DND-41 (cell line): ENCODE data around the gene TOGARAM1.

ENCODE experiments used
- ATAC-seq: fragments of 200-7000 bp; cut with Tn5 transposase; 3 replicates; pipeline ENCODE4 v1.9.1; 2021; ENCODE audit warnings: low read depth; ENCODE audit not compliant: insufficient read depth
- DNase-seq: peaks from one replicate; pipeline ENCODE4 v3.0.0-alpha.2; 2020
- H2AFZ ChIP-seq: 2 replicates; pipeline ENCODE4 v1.6.0; 2012; ENCODE audit warnings: low read depth, low read length
- H3K27ac ChIP-seq: 2 replicates; pipeline ENCODE4 v1.5.1; 2012; ENCODE audit warnings: low read length, inconsistent platforms
- H3K27me3 ChIP-seq: fragments of 200-600 bp; sonication (generic); 2 replicates; pipeline ENCODE4 v1.6.0; 2012; ENCODE audit warnings: low read length, mild to moderate bottlenecking, inconsistent platforms; ENCODE audit not compliant: insufficient read depth, poor library complexity
- H3K36me3 ChIP-seq: 2 replicates; pipeline ENCODE4 v1.5.1; 2012; ENCODE audit warnings: low read length, inconsistent platforms; ENCODE audit not compliant: insufficient read depth
- H3K4me1 ChIP-seq: 2 replicates; pipeline ENCODE4 v1.5.1; 2012; ENCODE audit warnings: mild to moderate bottlenecking, low read length; ENCODE audit not compliant: insufficient read depth
- H3K4me2 ChIP-seq: 2 replicates; pipeline ENCODE4 v1.6.0; 2012; ENCODE audit warnings: mild to moderate bottlenecking, moderate library complexity, low read length, inconsistent platforms; ENCODE audit not compliant: insufficient read depth
- H3K4me3 ChIP-seq, 2 experiments: fragments of 200-600 bp in 1 of 2; shearing (Covaris generic) in 1 of 2; 2 replicates each; pipeline ENCODE4 v1.5.1; 2012 to 2016; ENCODE audit warnings: inconsistent platforms in 2 of 2, low read length in 2 of 2, mild to moderate bottlenecking in 2 of 2, low read depth in 1 of 2, moderate library complexity in 1 of 2
- H3K79me2 ChIP-seq: 2 replicates; pipeline ENCODE4 v1.6.0; 2012; ENCODE audit warnings: low read length, inconsistent platforms; ENCODE audit not compliant: insufficient read depth
- H3K9ac ChIP-seq: 2 replicates; pipeline ENCODE4 v1.6.0; 2012; ENCODE audit warnings: low read depth, mild to moderate bottlenecking, inconsistent platforms, low read length, moderate library complexity
- H3K9me3 ChIP-seq: 2 replicates; pipeline ENCODE4 v1.5.1; 2012; ENCODE audit warnings: low read length, moderate library complexity, mild to moderate bottlenecking, inconsistent platforms; ENCODE audit not compliant: insufficient read depth, severe bottlenecking
- H4K20me1 ChIP-seq: 2 replicates; pipeline ENCODE4 v1.6.0; 2012; ENCODE audit warnings: low read length; ENCODE audit not compliant: insufficient read depth
- CTCF ChIP-seq: IDR thresholded peaks from 2 replicates; pipeline ENCODE4 v1.5.1; 2012; ENCODE audit warnings: borderline replicate concordance, low read length, moderate library complexity, mild to moderate bottlenecking; ENCODE audit not compliant: poor library complexity, severe bottlenecking; ENCODE audit errors: extremely low read depth
- EZH2 ChIP-seq: IDR thresholded peaks from 3 replicates; pipeline ENCODE4 v1.6.1; 2012; ENCODE audit warnings: borderline replicate concordance, low read depth, mild to moderate bottlenecking, moderate library complexity, low read length, inconsistent platforms; ENCODE audit not compliant: severe bottlenecking

The TOGARAM1 gene

GRCh38 chr14:44966601-44967336 is 4.8 kb downstream of the TOGARAM1 start:
- H3K27me3 ChIP-seq, result no peaks in the 10 kb centered on the region
- peaks cover 21% of the 10 kb centered on the region for H4K20me1 ChIP-seq
- TF ChIP-seq CTCF (no peak), EZH2 (no peak)
- no peak overlapping the region for H2AFZ ChIP-seq
- H3K9ac ChIP-seq, result peak overlapping the region; percentile 37
- peak overlapping the region; percentile 87 for H3K4me2 ChIP-seq
- H3K79me2 ChIP-seq, result peaks cover 96% of the 10 kb centered on the region
- ATAC-seq (no peak), DNase-seq (no peak)
- peak overlapping the region; percentile 40; the same call in 1 of the 2 replicates for H3K27ac ChIP-seq
- H3K4me1 ChIP-seq, result peaks cover 71% of the 10 kb centered on the region
- no peaks in the 10 kb centered on the region for H3K9me3 ChIP-seq
- H3K36me3 ChIP-seq, result peaks cover 7% of the 10 kb centered on the region
- H3K4me3 ChIP-seq, result peak overlapping the region; percentile 16 to 56

- H3K79me2 ChIP-seq, result peaks cover 98% of the 10 kb centered on the region
Measured at GRCh38 chr14:44968714-44969113, 6.7 kb downstream of the TOGARAM1 start.

GRCh38 chr14:44970907-44971306 is 8.9 kb downstream of the TOGARAM1 start:
- peaks cover 98% of the 10 kb centered on the region for H3K79me2 ChIP-seq
- H3K36me3 ChIP-seq, result peaks cover 7% of the 10 kb centered on the region; the same call in 1 of the 2 replicates
- H3K27me3 ChIP-seq, result no peaks in the 10 kb centered on the region
- no peak overlapping the region for H3K4me3 ChIP-seq
- no peak overlapping the region for H2AFZ ChIP-seq
- peaks cover 8% of the 10 kb centered on the region; the same call in 1 of the 2 replicates for H4K20me1 ChIP-seq
- no peaks in the 10 kb centered on the region for H3K9me3 ChIP-seq
- H3K9ac ChIP-seq, result no peak overlapping the region
- no peak overlapping the region for H3K27ac ChIP-seq
- DNase-seq (no peak), ATAC-seq (no peak)
- peak overlapping the region; percentile 17; the same call in 1 of the 2 replicates for H3K4me2 ChIP-seq
- no peak for TF ChIP-seq CTCF
- TF ChIP-seq EZH2, result no peak
- H3K4me1 ChIP-seq, result peaks cover 46% of the 10 kb centered on the region

More at GRCh38 chr14:44968714-44969113, 6.7 kb downstream of the TOGARAM1 start:
- H3K4me1 ChIP-seq, result peaks cover 68% of the 10 kb centered on the region
- peak overlapping the region in 1 of 2 experiments; percentile 35; a peak in 1 of 4 replicates for H3K4me3 ChIP-seq
- no peaks in the 10 kb centered on the region for H3K27me3 ChIP-seq
- no peak for DNase-seq
- no peak overlapping the region for H3K9ac ChIP-seq
- H2AFZ ChIP-seq, result no peak overlapping the region
- H3K9me3 ChIP-seq, result no peaks in the 10 kb centered on the region
- peak overlapping the region; percentile 87 for H3K4me2 ChIP-seq
- H4K20me1 ChIP-seq, result peaks cover 18% of the 10 kb centered on the region
- ATAC-seq, result no peak
- H3K27ac ChIP-seq, result no peak overlapping the region
- TF ChIP-seq EZH2 (no peak), CTCF (no peak)
- H3K36me3 ChIP-seq, result peaks cover 7% of the 10 kb centered on the region; the same call in 1 of the 2 replicates
